ENCODE results near the gene GPR31. TPM values are rescaled to one million over a fixed set of nuclear protein-coding genes. Genes with fewer than 3 reads are reported as not detected.

Gene GPR31
- polyA plus RNA-seq, 1 donor from 2014 or later: not detected

GRCh38 chr6:167153521-167153959 is 4.2 kb downstream of the GPR31 start:
- H3K27me3 ChIP-seq (ENCODE audit: insufficient read depth, low read depth, low read length): no peaks in the 10 kb centered on the region
- H3K4me2 ChIP-seq (ENCODE audit: low read length): no peak overlapping the region
- H3K9me3 ChIP-seq (ENCODE audit: low read length): no peaks in the 10 kb centered on the region
- H3K9ac ChIP-seq (ENCODE audit: low read length): no peak overlapping the region
- H3K4me3 ChIP-seq (ENCODE audit: low read length): no peak overlapping the region
- H3K9me2 ChIP-seq (ENCODE audit: insufficient read depth, low read length): no peaks in the 10 kb centered on the region
- no peak overlapping the region for H2AFZ ChIP-seq (ENCODE audit: low read depth, low read length)
- H3K79me2 ChIP-seq (replicated peaks; ENCODE audit: insufficient read depth, low read length): no peaks in the 10 kb centered on the region
- no peak overlapping the region for H3K27ac ChIP-seq (ENCODE audit: low read length)
- no peaks in the 10 kb centered on the region for H3K36me3 ChIP-seq (ENCODE audit: insufficient read depth, low read length)
- no peak for TF ChIP-seq EZH2 (IDR thresholded peaks at IDR 0.05; ENCODE audit: borderline replicate concordance, insufficient read depth, low read length, poor library complexity, severe bottlenecking)
- no peak for TF ChIP-seq SMC3 (conservative IDR thresholded peaks at IDR 0.05; ENCODE audit: poor library complexity)
- TF ChIP-seq RAD21 (conservative IDR thresholded peaks at IDR 0.05): no peak
- no peak for TF ChIP-seq EP300 (conservative IDR thresholded peaks at IDR 0.05; ENCODE audit: poor library complexity, severe bottlenecking)
- TF ChIP-seq CTCF (IDR thresholded peaks at IDR 0.05; ENCODE audit: poor library complexity, severe bottlenecking): no peak
- no peak for TF ChIP-seq MXI1 (conservative IDR thresholded peaks at IDR 0.05; ENCODE audit: poor library complexity, severe bottlenecking)
- TF ChIP-seq REST (IDR thresholded peaks at IDR 0.05; ENCODE audit: borderline replicate concordance): no peak
- no peak for TF ChIP-seq POLR2AphosphoS5 (IDR thresholded peaks at IDR 0.05)
- H3F3A ChIP-seq (ENCODE audit: insufficient read depth, low read length, poor library complexity, severe bottlenecking): no peaks in the 10 kb centered on the region
- no peaks in the 10 kb centered on the region for H4K20me1 ChIP-seq (ENCODE audit: insufficient read depth)

- Histone ChIP-seq H3K4me2 (ENCODE audit: low read length) (no peak overlapping the region), H3F3A (ENCODE audit: insufficient read depth, low read length, poor library complexity, severe bottlenecking) (no peaks in the 10 kb centered on the region), H3K9me2 (ENCODE audit: insufficient read depth, low read length) (no peaks in the 10 kb centered on the region), H3K4me3 (ENCODE audit: low read length) (no peak overlapping the region), H4K20me1 (ENCODE audit: insufficient read depth) (no peaks in the 10 kb centered on the region), H3K36me3 (ENCODE audit: insufficient read depth, low read length) (no peaks in the 10 kb centered on the region), H3K27ac (ENCODE audit: low read length) (no peak overlapping the region), H3K9ac (ENCODE audit: low read length) (no peak overlapping the region), H3K9me3 (ENCODE audit: low read length) (no peaks in the 10 kb centered on the region), H2AFZ (ENCODE audit: low read depth, low read length) (no peak overlapping the region), H3K27me3 (ENCODE audit: insufficient read depth, low read depth, low read length) (no peaks in the 10 kb centered on the region), H3K79me2 (replicated peaks; ENCODE audit: insufficient read depth, low read length) (no peaks in the 10 kb centered on the region)
- TF ChIP-seq EZH2 (IDR thresholded peaks at IDR 0.05; ENCODE audit: borderline replicate concordance, insufficient read depth, low read length, poor library complexity, severe bottlenecking): no peak
- TF ChIP-seq SMC3 (conservative IDR thresholded peaks at IDR 0.05; ENCODE audit: poor library complexity): no peak
- no peak for TF ChIP-seq TAF1 (IDR thresholded peaks at IDR 0.05; ENCODE audit: low read depth)
- no peak for TF ChIP-seq REST (IDR thresholded peaks at IDR 0.05; ENCODE audit: borderline replicate concordance)
- TF ChIP-seq EP300 (conservative IDR thresholded peaks at IDR 0.05; ENCODE audit: poor library complexity, severe bottlenecking): no peak
- no peak for TF ChIP-seq MXI1 (conservative IDR thresholded peaks at IDR 0.05; ENCODE audit: poor library complexity, severe bottlenecking)
Observed at GRCh38 chr6:167152862-167153261, 4.9 kb downstream of the GPR31 start.
